ENCODE results near the gene ATP9B. TPM values are rescaled to one million over a fixed set of nuclear protein-coding genes. Genes with fewer than 3 reads are reported as not detected.

Gene ATP9B
- total RNA-seq, 1 experiment from 2014 or later, result 20.9 TPM

DNA sequence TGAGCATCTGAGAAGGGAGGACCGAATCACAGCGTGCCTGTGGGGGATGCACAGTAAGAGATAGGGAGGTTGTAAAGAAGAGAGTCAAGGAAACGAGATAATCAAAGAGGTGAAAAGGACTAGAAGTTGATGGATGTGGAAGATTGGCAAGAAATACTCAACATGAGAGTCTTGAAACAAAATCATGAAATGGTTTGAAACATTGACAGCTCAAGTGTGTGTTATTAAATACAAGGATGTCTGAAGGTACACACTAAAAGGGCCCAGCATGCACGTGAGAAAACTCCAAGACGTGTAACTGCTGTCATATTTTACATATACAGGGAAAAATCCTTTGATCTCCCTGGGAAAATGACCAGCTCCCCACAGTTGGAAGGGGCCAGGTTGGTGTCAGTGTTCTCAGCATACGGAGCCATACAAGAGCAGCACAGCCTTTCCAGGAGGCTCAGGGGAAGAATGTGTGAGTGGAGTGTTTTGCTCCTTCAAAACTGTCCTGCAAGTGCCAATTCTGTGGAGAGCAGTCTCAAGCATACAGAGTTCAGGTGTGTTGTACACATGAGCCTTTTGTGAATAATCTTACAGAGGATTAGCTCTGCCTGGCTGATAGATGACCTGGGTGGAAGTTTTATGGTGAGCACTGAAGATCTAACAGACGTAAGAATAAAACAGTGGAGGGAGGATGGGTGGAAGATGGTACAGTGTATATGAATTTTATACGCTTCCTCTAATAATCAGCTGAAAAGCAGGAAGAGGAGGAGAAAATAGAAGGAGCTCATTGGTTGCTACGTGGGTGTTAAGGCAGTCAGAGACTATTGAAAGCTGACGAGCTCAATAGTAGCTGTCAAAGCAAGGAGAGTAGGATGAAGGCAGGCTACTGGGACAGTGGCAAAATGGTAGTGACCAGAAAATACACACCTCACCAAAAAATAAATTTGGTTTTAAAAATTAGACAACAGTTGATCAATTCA lies 126.8 kb downstream of the ATP9B start:
- Histone ChIP-seq H4K20me1 (ENCODE audit: control insufficient read depth, insufficient read depth, insufficient read length) (no peaks in the 10 kb centered on the region), H3T11ph (ENCODE audit: low read length) (no peak overlapping the region), H2AK5ac (ENCODE audit: insufficient read length, low read length) (no peak overlapping the region), H3K56ac (ENCODE audit: insufficient read length, low read depth, low read length) (no peak overlapping the region), H4K91ac (ENCODE audit: insufficient read length, low read depth, low read length) (no peak overlapping the region), H3K79me2 (ENCODE audit: insufficient read depth, low read length) (no peaks in the 10 kb centered on the region), H3K18ac (ENCODE audit: insufficient read length, low read depth, low read length) (no peak overlapping the region), H2BK12ac (ENCODE audit: insufficient read length, low read depth, low read length) (no peak overlapping the region), H3K9ac (ENCODE audit: extremely low read depth, insufficient read length, low read length) (no peak overlapping the region), H3K27ac (ENCODE audit: insufficient read length, low read depth, low read length) (no peak overlapping the region), H2BK120ac (ENCODE audit: low read depth, low read length, poor library complexity, severe bottlenecking) (no peak overlapping the region), H3K4me1 (ENCODE audit: insufficient read depth, low read length) (no peaks in the 10 kb centered on the region), H4K8ac (replicated peaks; ENCODE audit: insufficient read length, low read depth, low read length) (no peak overlapping the region), H2AFZ (ENCODE audit: low read length) (no peak overlapping the region), H4K5ac (ENCODE audit: insufficient read length, low read depth, low read length) (no peak overlapping the region), H3K23me2 (ENCODE audit: insufficient read length, low read depth, low read length, poor library complexity, severe bottlenecking) (no peaks in the 10 kb centered on the region), H3K4me2 (ENCODE audit: insufficient read depth, insufficient read length, low read length) (no peak overlapping the region), H3K27me3 (ENCODE audit: insufficient read depth, low read length) (no peaks in the 10 kb centered on the region), H2BK15ac (ENCODE audit: low read depth, low read length) (no peak overlapping the region), H3K14ac (ENCODE audit: insufficient read depth, low read length) (no peak overlapping the region), H2BK5ac (ENCODE audit: insufficient read length, low read length) (no peak overlapping the region), H3K23ac (ENCODE audit: insufficient read length, low read depth, low read length) (no peak overlapping the region), H3K79me1 (ENCODE audit: insufficient read depth, low read depth, low read length, poor library complexity, severe bottlenecking) (no peaks in the 10 kb centered on the region), H3K4ac (ENCODE audit: low read depth, low read length) (no peak overlapping the region), H2BK20ac (ENCODE audit: low read depth, low read length, poor library complexity, severe bottlenecking) (no peak overlapping the region), H3K9me3 (ENCODE audit: control insufficient read depth, low read depth, low read length) (no peaks in the 10 kb centered on the region)
- peaks cover 5 to 6% of the 10 kb centered on the region in 2 experiments; a peak in 4 of 5 replicates for H3K9me3 Mint-ChIP-seq
- no peaks in the 10 kb centered on the region for H3K27me3 Mint-ChIP-seq (ENCODE audit: low read depth)
- peaks cover 2 to 14% (median 12%) of the 10 kb centered on the region in 3 experiments; a peak in 6 of 7 replicates for H3K36me3 Mint-ChIP-seq (ENCODE audit: insufficient read depth in 1 of 3, low read depth in 3 of 3)
- DNase-seq, result no peak
- H3K27ac Mint-ChIP-seq, result no peak overlapping the region
- TF ChIP-seq, protein P1, sequence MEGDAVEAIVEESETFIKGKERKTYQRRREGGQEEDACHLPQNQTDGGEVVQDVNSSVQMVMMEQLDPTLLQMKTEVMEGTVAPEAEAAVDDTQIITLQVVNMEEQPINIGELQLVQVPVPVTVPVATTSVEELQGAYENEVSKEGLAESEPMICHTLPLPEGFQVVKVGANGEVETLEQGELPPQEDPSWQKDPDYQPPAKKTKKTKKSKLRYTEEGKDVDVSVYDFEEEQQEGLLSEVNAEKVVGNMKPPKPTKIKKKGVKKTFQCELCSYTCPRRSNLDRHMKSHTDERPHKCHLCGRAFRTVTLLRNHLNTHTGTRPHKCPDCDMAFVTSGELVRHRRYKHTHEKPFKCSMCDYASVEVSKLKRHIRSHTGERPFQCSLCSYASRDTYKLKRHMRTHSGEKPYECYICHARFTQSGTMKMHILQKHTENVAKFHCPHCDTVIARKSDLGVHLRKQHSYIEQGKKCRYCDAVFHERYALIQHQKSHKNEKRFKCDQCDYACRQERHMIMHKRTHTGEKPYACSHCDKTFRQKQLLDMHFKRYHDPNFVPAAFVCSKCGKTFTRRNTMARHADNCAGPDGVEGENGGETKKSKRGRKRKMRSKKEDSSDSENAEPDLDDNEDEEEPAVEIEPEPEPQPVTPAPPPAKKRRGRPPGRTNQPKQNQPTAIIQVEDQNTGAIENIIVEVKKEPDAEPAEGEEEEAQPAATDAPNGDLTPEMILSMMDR (conservative IDR thresholded peaks at IDR 0.05), result no peak
- WGBS (ENCODE audit: extremely low coverage, insufficient read length, low lambda C conversion rate), result no CpG with 5 or more reads among the region's 10 CpGs
- no peak overlapping the region for H3K4me3 Mint-ChIP-seq
- H3K4me1 Mint-ChIP-seq, result no peaks in the 10 kb centered on the region; a peak in 1 of 4 replicates
